ENCODE measurements around the gene NRAP.

Gene NRAP, protein sequence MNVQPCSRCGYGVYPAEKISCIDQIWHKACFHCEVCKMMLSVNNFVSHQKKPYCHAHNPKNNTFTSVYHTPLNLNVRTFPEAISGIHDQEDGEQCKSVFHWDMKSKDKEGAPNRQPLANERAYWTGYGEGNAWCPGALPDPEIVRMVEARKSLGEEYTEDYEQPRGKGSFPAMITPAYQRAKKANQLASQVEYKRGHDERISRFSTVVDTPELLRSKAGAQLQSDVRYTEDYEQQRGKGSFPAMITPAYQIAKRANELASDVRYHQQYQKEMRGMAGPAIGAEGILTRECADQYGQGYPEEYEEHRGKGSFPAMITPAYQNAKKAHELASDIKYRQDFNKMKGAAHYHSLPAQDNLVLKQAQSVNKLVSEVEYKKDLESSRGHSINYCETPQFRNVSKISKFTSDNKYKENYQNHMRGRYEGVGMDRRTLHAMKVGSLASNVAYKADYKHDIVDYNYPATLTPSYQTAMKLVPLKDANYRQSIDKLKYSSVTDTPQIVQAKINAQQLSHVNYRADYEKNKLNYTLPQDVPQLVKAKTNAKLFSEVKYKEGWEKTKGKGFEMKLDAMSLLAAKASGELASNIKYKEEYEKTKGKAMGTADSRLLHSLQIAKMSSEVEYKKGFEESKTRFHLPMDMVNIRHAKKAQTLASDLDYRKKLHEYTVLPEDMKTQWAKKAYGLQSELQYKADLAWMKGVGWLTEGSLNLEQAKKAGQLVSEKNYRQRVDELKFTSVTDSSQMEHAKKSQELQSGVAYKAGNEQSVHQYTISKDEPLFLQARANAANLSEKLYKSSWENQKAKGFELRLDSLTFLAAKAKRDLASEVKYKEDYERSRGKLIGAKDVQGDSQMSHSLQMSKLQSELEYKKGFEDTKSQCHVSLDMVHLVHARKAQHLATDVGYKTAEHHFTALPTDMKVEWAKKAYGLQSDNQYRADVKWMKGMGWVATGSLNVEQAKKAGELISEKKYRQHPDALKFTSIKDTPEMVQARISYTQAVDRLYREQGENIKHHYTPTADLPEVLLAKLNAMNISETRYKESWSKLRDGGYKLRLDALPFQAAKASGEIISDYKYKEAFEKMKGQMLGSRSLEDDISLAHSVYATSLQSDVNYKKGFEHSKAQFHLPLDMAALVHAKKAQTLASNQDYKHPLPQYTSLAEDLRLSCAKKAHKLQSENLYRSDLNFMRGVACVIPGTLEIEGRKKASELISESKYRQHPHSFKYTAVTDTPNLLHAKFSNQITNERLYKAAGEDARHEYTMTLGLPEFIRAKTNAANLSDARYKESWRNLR (N-terminal part only)

GRCh38 chr10:113663908-113664307, at the start of gene NRAP:
NRAP (minus strand) TSS chr10:113664041; CDS start chr10:113663882, 159 bp downstream.
- DNase-seq: no peak

- DNase-seq: no peak
These were observed 49.8 kb upstream of the NRAP start for GRCh38 chr10:113713640-113713982.

DNA sequence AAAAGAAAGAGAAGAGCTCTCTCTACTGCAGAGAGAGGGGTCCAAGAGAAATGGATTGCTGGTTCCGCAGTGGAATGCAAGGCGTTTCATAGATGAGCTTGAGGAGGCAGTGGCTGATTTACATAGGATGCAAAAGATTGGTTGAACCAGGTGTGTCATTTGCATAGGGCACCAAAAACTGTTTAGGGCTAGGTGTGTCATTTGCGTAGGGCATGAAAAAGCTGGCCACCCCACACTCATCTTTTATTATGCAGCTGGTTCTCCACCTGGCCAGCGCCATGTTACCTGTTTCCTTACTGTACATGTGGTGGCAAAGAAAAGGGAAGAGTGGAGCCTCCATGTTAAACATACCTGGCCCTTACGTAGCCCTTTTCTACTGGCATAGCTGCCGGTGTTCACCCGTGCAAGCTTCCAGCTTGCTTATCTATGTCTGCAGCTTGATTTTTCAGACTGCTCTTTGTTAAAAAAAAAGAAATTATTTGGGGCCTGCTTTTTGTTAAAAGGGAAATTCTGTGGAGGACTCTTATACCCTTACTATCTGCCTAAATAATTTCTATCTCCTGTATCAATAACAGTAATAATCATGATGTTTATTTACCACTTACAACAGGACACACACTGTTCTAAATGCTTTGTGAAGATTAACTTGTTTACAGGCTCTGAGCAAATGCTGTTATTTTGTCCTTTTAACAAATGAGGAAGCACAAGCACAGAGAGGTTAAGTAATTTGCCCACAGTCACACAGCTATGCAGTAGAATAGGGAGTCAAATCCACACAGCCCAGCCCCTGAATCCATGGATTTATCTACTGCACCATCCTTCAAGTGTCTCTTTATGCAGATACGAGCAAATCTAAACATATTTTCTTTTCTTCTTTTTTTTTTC, 49.2 kb upstream of the NRAP start:
- DNase-seq: no peak

GRCh38 chr10:113712024-113712423, 48.2 kb upstream of the NRAP start:
- DNase-seq: no peak

- DNase-seq: no peak
These were observed 47.3 kb upstream of the NRAP start for GRCh38 chr10:113711142-113711541.

DNA sequence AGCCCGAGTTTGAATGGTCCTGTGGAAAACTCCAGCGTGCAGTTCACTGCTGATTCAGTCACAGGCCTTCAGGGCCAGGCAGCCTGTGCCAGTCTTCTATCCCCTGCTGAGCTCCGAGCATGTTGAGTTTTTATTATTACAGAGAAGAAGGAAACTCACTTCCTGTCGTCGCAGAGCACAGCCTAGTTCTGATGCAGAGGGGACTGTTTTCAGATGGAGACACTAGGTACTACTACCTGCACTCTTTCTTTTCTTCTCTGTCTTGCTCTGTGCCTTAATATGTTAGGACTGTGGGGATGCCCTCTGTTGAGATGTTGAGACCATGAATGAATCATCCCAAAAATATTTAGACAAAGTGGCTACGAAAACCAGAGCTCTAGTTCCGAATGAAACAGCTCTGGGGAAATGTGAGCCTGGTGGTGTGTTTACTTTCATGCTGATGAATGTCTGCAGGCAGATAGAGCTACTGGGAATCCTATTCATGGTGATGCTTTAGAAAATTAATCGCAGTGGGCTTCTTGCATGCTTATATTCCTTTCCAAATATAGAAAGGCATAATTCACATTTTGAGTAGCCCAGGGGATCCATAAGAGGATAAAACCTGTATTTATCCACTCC, 45.5 kb upstream of the NRAP start:
- no peak for DNase-seq

DNA sequence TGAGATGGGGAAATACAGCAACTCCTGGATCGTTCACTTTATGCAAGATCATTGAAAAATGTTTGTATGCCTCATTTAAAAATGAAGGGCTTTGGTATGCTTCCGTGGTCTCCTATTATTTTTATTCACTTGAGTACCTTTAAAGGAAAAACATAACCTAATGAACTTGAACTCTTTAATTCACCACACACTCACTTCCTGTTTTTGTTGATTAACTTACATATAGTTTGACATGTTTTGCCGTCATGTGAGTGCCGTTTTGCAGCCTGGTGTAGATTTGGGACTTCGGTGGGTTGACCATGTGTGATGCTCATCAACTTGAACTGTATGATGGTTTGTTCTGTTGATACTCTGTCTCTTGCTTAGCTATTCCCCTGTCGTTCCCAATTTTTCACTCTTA, 44.8 kb upstream of the NRAP start:
- no peak for DNase-seq

- DNase-seq: no peak
These were observed 42.8 kb upstream of the NRAP start for GRCh38 chr10:113706623-113707022.

DNA sequence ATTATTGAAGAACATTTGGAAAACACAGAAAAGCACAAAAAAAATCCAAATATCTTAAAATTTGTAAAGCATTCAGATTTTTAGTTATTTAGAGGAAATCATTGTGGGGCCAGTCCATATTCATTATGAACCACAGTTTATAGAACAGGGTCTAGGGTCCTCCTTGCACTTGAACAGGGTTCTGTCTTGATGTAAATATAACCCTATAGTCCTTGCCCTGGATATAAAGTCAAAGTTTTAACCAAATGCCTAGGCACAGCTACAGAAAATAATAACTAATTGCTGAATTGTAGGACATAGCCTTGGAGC, 41.5 kb upstream of the NRAP start:
- DNase-seq: no peak

DNA sequence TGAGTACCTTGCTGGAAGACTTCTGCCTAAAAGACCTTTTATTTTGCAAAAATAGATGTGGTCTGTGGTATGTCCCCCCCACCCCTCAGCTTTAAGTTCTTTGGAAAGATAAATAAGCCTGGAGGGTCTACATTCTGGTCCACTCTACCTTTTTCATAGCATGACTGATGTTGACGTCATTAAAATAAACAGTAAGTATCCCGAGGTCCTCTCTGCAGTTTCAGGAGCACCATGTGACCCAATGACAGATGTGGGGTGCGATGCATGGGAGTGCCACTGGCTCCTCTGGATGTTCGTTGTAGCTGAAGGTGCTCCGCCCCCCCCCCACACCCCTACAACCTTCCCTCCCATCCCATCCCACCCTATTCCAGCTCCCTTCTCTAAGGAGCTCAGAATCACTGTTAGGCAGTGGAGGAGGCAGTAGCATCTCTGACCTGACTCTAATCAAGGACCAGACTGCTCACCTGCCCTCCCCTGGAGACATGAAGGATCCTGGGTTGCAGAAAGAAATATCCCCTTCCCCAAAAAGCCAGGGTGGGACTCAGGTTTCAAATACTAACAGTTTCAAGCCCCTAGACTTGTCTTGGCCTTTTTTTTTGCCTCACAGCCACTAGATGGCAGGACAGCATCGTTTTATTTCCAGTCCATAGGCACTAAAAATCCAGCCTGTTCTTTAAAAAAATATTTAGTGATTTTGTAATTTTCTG, 40.9 kb upstream of the NRAP start:
- DNase-seq: peak; percentile 63

DNA sequence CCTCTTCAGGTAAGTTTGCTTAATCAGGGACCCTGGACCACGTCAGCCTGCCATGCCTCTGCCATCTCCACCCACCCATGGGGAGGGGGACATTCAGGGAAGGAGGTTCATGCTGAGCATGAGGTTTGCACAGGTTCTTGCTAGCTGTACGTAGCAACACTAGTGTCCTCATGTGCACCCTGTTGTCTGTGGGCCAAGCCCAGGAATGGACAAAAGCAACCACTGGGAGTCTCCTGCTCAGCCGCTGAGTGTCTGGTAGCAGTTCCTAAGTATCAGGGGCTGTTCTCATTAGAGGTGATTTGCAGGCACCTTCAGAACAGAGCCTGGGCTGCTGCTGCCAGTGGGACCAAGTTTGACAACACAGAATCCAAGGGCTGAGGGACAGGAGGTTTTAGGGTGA, 33.8 kb upstream of the NRAP start:
- no peak for DNase-seq

DNA sequence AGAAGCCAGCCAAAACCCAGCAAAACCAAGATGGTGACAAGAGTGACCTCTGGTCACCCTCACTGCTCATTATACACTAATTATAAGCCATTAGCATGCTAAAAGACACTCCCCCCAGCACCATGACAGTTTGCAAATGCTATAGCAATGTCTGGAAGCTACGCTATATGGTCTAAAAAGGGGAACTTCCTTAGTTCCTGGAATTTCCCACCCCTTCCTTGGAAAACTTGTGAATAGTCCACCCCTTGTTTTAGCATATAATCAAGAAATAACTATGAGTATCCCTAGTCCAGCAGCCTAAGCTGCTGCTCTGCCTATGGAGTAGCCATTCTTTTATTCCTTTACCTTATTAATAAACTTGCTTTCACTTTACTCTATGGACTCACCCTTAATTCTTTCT, 31.9 kb upstream of the NRAP start:
- DNase-seq: no peak

DNA sequence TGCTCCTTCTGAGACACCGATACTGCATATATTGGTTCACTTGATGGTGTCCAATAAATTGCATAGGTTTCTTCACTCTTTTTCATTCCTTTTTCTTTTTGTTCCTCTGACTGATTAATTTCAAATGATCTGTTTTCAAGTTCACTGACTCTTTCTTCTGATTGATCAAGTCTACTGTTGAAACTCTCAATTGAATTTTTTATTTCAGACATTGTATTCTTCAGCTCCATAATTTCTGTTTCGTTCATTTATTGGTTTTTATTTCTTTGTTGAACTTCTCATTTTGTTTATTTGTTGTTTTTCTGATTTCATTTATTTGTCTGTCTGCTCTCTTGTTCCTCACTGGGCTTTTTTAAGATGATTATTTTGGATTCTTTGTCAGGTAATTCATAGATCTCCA, 29.5 kb upstream of the NRAP start:
- DNase-seq: no peak

GRCh38 chr10:113692271-113692670, 28.4 kb upstream of the NRAP start:
- DNase-seq: no peak

- DNase-seq: no peak
These were observed 27.5 kb upstream of the NRAP start for GRCh38 chr10:113691381-113691780.

- DNase-seq: no peak
These were observed 26.9 kb upstream of the NRAP start for GRCh38 chr10:113690749-113691148.

DNA sequence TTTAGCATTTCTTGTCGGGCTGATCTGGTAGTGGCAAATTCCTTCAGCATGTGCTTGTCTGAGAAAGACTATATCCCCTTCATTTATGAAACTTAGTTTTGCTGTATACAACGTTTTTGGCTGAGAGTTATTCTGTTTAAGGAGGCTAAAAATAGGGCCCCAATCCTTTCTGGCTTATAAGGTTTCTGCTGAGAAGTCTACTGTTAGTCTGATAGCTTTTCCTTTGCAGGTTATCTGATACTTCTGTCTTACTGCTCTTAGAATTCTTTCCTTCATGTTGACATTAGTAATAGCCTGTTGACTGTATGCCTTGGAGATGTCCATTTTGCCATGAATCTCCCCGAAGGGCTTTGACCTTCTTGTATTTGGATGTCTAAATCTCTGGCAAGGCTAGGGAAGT, 25.7 kb upstream of the NRAP start:
- DNase-seq: no peak

DNA sequence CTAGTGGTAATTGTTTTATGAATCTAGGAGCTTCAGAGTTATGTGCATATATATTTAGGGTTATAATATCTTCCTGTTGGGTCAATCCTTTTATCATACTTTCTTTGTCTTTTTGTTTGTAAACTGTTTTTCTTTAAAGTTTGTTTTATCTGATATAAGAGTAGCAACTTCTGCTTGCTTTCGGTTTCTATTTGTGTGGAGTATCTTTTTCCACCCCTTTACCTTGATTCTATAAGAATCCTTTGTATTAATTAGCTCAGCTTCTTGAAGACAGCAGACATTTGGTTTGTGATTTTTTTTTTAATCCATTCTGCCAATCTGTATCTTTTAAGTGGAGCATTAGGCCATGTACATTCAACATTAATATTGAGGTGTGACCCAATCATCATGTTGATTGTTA, 25.2 kb upstream of the NRAP start:
- no peak for DNase-seq

DNA sequence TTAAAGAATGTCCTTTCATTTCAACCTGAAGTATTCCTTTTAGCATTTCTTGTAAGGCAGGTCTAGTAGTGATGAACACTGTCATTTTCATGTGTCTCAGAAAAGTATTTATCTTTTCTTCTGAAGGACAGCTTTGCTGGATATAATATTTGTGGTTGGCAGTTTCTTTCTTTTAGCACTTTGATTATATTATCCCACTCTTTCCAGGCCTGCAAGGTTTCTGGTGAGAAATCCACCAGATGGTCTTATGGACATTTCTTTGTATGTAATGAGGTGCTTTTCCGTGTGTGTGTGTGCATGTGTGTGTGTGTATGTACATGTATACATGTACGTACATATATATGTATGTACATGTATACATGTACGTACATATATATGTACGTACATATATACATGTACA, 23.2 kb upstream of the NRAP start:
- DNase-seq: no peak

DNA sequence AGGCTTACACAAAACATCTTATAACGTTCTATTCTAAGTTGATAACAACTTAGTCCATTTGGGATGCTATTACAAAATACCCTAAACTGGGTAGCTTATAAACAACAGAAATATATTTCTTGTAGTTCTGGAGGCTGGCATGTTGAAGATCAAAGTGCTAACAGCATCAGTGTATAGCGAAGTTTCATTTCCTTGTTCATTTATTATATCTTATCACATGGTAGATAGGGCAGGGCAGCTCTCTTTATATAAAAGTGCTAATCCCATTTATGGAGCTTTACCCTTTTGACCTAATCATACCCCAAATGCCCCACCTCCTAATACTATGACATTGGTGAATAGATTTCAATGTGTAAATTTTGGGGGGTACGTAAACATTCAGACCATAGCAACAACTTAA, 22.2 kb upstream of the NRAP start:
- no peak for DNase-seq

- DNase-seq: no peak
These were observed 19.5 kb upstream of the NRAP start for GRCh38 chr10:113683300-113683699.
